ENCODE data around the gene LIX1L. TPM values are rescaled to one million over a fixed set of nuclear protein-coding genes. Genes with fewer than 3 reads are reported as not detected.

The LIX1L gene
- total and polyA plus RNA-seq, 2 donors (not counting 3 experiments of a cell fraction or from before 2014, with no cell fraction given): 54.9 to 56.4 TPM

DNA sequence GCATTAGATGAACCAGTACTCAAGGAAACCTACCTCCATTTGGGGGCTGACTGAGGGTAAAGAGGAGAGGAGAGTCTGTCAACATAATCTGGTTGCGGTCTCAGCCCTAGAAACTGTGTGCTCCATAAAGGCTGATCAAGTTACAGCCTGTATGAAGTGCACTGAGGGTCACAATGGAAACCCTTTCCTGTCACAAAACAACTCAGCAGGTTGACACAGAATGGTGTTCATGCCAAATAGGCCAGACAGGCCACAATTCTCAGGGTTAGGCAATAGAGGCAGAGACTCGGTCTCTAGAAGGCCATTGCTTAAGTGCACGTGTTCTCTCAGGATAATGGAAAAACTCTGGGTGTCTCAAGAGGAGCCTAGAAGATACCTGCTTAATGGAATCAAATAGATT, 68.1 kb downstream of the LIX1L start:
- no peak for FAIRE-seq
- H3K4me3 ChIP-seq (replicated peaks in 1 of 3; ENCODE audit: insufficient read depth in 1 of 3, low read depth in 1 of 3, low read length in 3 of 3): no peak overlapping the region
- H3K27ac ChIP-seq (ENCODE audit: insufficient read depth, low read depth, low read length): no peak overlapping the region
- POLR2A ChIA-PET: no interaction called here
- H3K36me3 ChIP-seq (ENCODE audit: control insufficient read depth in 2 of 2, extremely low read depth in 1 of 2, insufficient read depth in 2 of 2, low read length in 2 of 2): peaks cover 0 to 2% of the 10 kb centered on the region in 2 experiments
- CTCF ChIA-PET: interaction anchor here (0.6 to 8.9 kb wide), 4 partner anchors 19 to 149 kb away, joined by 4 to 280 read pairs (median 94); partner anchors contain the start of genes ITGA10 and NUDT17
- no TSS peak for BruUV-seq (replicated peaks)
- H3K4me1 ChIP-seq (ENCODE audit: control insufficient read depth, extremely low read depth, insufficient read depth, low read length): peaks cover 43% of the 10 kb centered on the region
- H2AFZ ChIP-seq (ENCODE audit: low read depth, low read length): no peak overlapping the region
- no peak for DNase-seq (ENCODE audit: low read depth, low spot score)
- no peaks in the 10 kb centered on the region for H4K20me1 ChIP-seq (replicated peaks; ENCODE audit: control insufficient read depth, extremely low read depth, insufficient read depth, low read length)
- no peak overlapping the region for H3K9ac ChIP-seq (replicated peaks; ENCODE audit: extremely low read depth, insufficient read depth, low read length)
- no peak overlapping the region for H3K4me2 ChIP-seq (ENCODE audit: insufficient read depth, low read length)
- dilution Hi-C loops (cut with MboI; ENCODE audit: extremely low pct_ligation_motif_present, low sequenced_read_pairs): no loop called here
- no peaks in the 10 kb centered on the region for H3K27me3 ChIP-seq (ENCODE audit: control insufficient read depth in 2 of 2, insufficient read depth in 2 of 2, low read length in 2 of 2)
- H3K9me3 ChIP-seq (replicated peaks; ENCODE audit: control insufficient read depth, insufficient read depth, low read length): no peaks in the 10 kb centered on the region
- no peaks in the 10 kb centered on the region for H3K79me2 ChIP-seq (ENCODE audit: control insufficient read depth, insufficient read depth, low read length)
- intact Hi-C loops (cut with micrococcal nuclease): loop anchor here (5.0 kb wide), 1 partner anchor 38 kb away; the partner anchor contains the start of gene RBM8A
- no peaks in the 10 kb centered on the region for H3K9me1 ChIP-seq (replicated peaks; ENCODE audit: control insufficient read depth, extremely low read depth, insufficient read depth, low read length)
- TF ChIP-seq MAX (IDR thresholded peaks at IDR 0.05; ENCODE audit: insufficient read depth, insufficient read length) (no peak), CTCF (IDR thresholded peaks at IDR 0.05; ENCODE audit: extremely low read depth in 1 of 2, insufficient read depth in 1 of 2, low read depth in 1 of 2, low read length in 2 of 2) (no peak), JUN (IDR thresholded peaks at IDR 0.05; ENCODE audit: borderline replicate concordance, insufficient read depth, insufficient read length, low read depth) (no peak), FOS (IDR thresholded peaks at IDR 0.05; ENCODE audit: borderline replicate concordance, insufficient read depth, low read length) (no peak), POLR2AphosphoS5 (IDR thresholded peaks at IDR 0.05; ENCODE audit: insufficient read depth, low read depth, low read length) (no peak), EZH2 (IDR thresholded peaks at IDR 0.05; ENCODE audit: borderline replicate concordance, low read depth, low read length, severe bottlenecking) (no peak), GATA2 (IDR thresholded peaks at IDR 0.05; ENCODE audit: insufficient read depth, insufficient read length, low read depth, low read length) (no peak)
